Erythroblast (primary cell): ENCODE measurements around the gene KIF18A.
A peak's percentile ranks its signal among the peaks of the same experiment; 100 is the strongest.

Experiments
- DNase-seq, 2 experiments: peaks; one replicate each; lab custom pipeline; 2025; lab: John Stamatoyannopoulos, UW
- GATA1 ChIP-seq: IDR thresholded peaks from 2 replicates; pipeline ENCODE4 v1.6.1; 2011; ENCODE audit warnings: low read depth, mild to moderate bottlenecking, control low read depth, low read length, moderate library complexity
- POLR2A ChIP-seq: IDR thresholded peaks from 2 replicates; pipeline ENCODE4 v1.6.1; 2011; ENCODE audit warnings: mild to moderate bottlenecking, low read length

The KIF18A gene

GRCh38 chr11:28043930-28044709 is 63.8 kb downstream of the KIF18A start:
- DNase-seq, result no peak
- TF ChIP-seq POLR2A (no peak), GATA1 (no peak)

GRCh38 chr11:28040384-28040783 is 67.6 kb downstream of the KIF18A start:
- TF ChIP-seq GATA1 (no peak), POLR2A (no peak)

GRCh38 chr11:28038775-28039174 is 69.2 kb downstream of the KIF18A start:
- DNase-seq, result no peak
- no peak for TF ChIP-seq GATA1

More at GRCh38 chr11:28040384-28040783, 67.6 kb downstream of the KIF18A start:
- no peak for DNase-seq

GRCh38 chr11:28026634-28027290 is 81.2 kb downstream of the KIF18A start:
- TF ChIP-seq GATA1 (no peak), POLR2A (no peak)
- no peak for DNase-seq

GRCh38 chr11:28017816-28018215 is 90.1 kb downstream of the KIF18A start:
- no peak for DNase-seq
- TF ChIP-seq GATA1 (no peak), POLR2A (no peak)

- DNase-seq, result no peak
- TF ChIP-seq GATA1, result no peak
- TF ChIP-seq POLR2A, result no peak
Measured at GRCh38 chr11:28011813-28012212, 96.1 kb downstream of the KIF18A start.

GRCh38 chr11:28009996-28010395 is 98.0 kb downstream of the KIF18A start:
- DNase-seq, result no peak
- no peak for TF ChIP-seq GATA1
- no peak for TF ChIP-seq POLR2A

- peak in 1 of 2 experiments; percentile 21 for DNase-seq
- no peak for TF ChIP-seq POLR2A
- no peak for TF ChIP-seq GATA1
Measured at GRCh38 chr11:28009388-28009787, 98.6 kb downstream of the KIF18A start.

- no peak for DNase-seq
- TF ChIP-seq GATA1 (no peak), POLR2A (no peak)
Measured at GRCh38 chr11:28003615-28004014, 104.3 kb downstream of the KIF18A start.

- TF ChIP-seq POLR2A (no peak), GATA1 (no peak)
- DNase-seq, result no peak
Measured at GRCh38 chr11:27998552-27998951, 109.4 kb downstream of the KIF18A start.

- no peak for DNase-seq
- TF ChIP-seq POLR2A (no peak), GATA1 (no peak)
Measured at GRCh38 chr11:27997344-27997743, 110.6 kb downstream of the KIF18A start.

- no peak for DNase-seq
- TF ChIP-seq GATA1 (no peak), POLR2A (no peak)
Measured at GRCh38 chr11:27996066-27996465, 111.9 kb downstream of the KIF18A start.

GRCh38 chr11:27995083-27995482 is 112.9 kb downstream of the KIF18A start:
- no peak for DNase-seq
- no peak for TF ChIP-seq GATA1
- no peak for TF ChIP-seq POLR2A

- TF ChIP-seq GATA1 (no peak), POLR2A (no peak)
- no peak for DNase-seq
Measured at GRCh38 chr11:27991736-27992135, 116.2 kb downstream of the KIF18A start.

GRCh38 chr11:27977527-27977926 is 130.4 kb downstream of the KIF18A start:
- DNase-seq, result no peak
- TF ChIP-seq GATA1 (no peak), POLR2A (no peak)
